GM23338 (cell line): Measurements from ENCODE around the gene NAA20. TPM values are rescaled to one million over a fixed set of nuclear protein-coding genes. Genes with fewer than 3 reads are reported as not detected.

Source experiments
- ATAC-seq: fragments of 200-7000 bp; cut with Tn5 transposase; 3 replicates; pipeline ENCODE4 v1.9.1; 2020
- DNase-seq: peaks from one replicate; pipeline ENCODE4 v3.0.0-alpha.2; 2015; ENCODE audit warnings: low spot score
- H2AFZ ChIP-seq: fragments of 200-600 bp; sonication (generic); 2 replicates; pipeline ENCODE4 v1.8.0; 2016; ENCODE audit warnings: antibody characterized with exemption, mild to moderate bottlenecking, moderate library complexity
- H3F3A ChIP-seq: fragments of 200-600 bp; sonication (generic); replicated peaks from 2 replicates; pipeline ENCODE4 v1.8.0; 2017; ENCODE audit warnings: antibody characterized with exemption, mixed run types, low read depth
- H3K27ac ChIP-seq: fragments of 200-600 bp; sonication (generic); 2 replicates; pipeline ENCODE4 v1.6.1; 2016; ENCODE audit warnings: low read depth
- H3K27me3 ChIP-seq: fragments of 200-600 bp; sonication (generic); 2 replicates; pipeline ENCODE4 v1.8.0; 2016; ENCODE audit warnings: mild to moderate bottlenecking, mixed run types, moderate library complexity; ENCODE audit not compliant: insufficient read depth
- H3K36me3 ChIP-seq: fragments of 200-600 bp; sonication (generic); 2 replicates; pipeline ENCODE4 v1.8.0; 2016; ENCODE audit warnings: mild to moderate bottlenecking; ENCODE audit not compliant: insufficient read depth
- H3K4me1 ChIP-seq: fragments of 200-600 bp; sonication (generic); 2 replicates; pipeline ENCODE4 v1.8.0; 2016; ENCODE audit warnings: mild to moderate bottlenecking, moderate library complexity; ENCODE audit not compliant: insufficient read depth
- H3K4me2 ChIP-seq: fragments of 200-600 bp; sonication (generic); 2 replicates; pipeline ENCODE4 v1.7.1; 2017; ENCODE audit warnings: mixed run types
- H3K4me3 ChIP-seq: fragments of 200-600 bp; sonication (generic); 2 replicates; pipeline ENCODE4 v1.6.1; 2016; ENCODE audit warnings: mixed run types
- H3K79me2 ChIP-seq: fragments of 200-600 bp; sonication (generic); replicated peaks from 2 replicates; pipeline ENCODE4 v1.8.0; 2017; ENCODE audit warnings: mild to moderate bottlenecking; ENCODE audit not compliant: insufficient read depth
- H3K9me2 ChIP-seq: fragments of 200-600 bp; sonication (generic); 2 replicates; pipeline ENCODE4 v1.8.0; 2017; ENCODE audit not compliant: insufficient read depth
- H4K20me1 ChIP-seq: fragments of 200-600 bp; sonication (generic); replicated peaks from 2 replicates; pipeline ENCODE4 v1.8.0; 2017; ENCODE audit warnings: mild to moderate bottlenecking; ENCODE audit not compliant: insufficient read depth
- H3K27ac Mint-ChIP-seq: 2 replicates; pipeline ENCODE4 v1.8.0; 2020; ENCODE audit warnings: inconsistent platforms, mild to moderate bottlenecking, moderate library complexity, mixed read lengths
- H3K27me3 Mint-ChIP-seq: 3 replicates; pipeline ENCODE4 v1.8.0; 2022; ENCODE audit warnings: low read depth, mild to moderate bottlenecking, moderate library complexity, mixed read lengths, inconsistent platforms; ENCODE audit not compliant: insufficient read depth, poor library complexity
- H3K36me3 Mint-ChIP-seq: 3 replicates; pipeline ENCODE4 v1.8.0; 2021; ENCODE audit warnings: low read depth, mild to moderate bottlenecking, inconsistent platforms, moderate library complexity, mixed read lengths
- H3K4me1 Mint-ChIP-seq: 3 replicates; pipeline ENCODE4 v1.8.0; 2020; ENCODE audit warnings: mild to moderate bottlenecking, inconsistent platforms, mixed read lengths
- H3K4me3 Mint-ChIP-seq: 3 replicates; pipeline ENCODE4 v1.8.0; 2021; ENCODE audit warnings: moderate library complexity, mild to moderate bottlenecking, inconsistent platforms, mixed read lengths
- H3K9me3 Mint-ChIP-seq: 3 replicates; pipeline ENCODE4 v1.8.0; 2020; ENCODE audit warnings: moderate library complexity, mild to moderate bottlenecking, inconsistent platforms, mixed read lengths
- CREB1 ChIP-seq: fragments of 250-450 bp; sonication (Bioruptor Pico); IDR thresholded peaks from 2 replicates; pipeline ENCODE4 v1.5.0; 2020; ENCODE audit warnings: low read depth, mild to moderate bottlenecking, moderate library complexity
- EZH2 ChIP-seq: fragments of 200-600 bp; sonication (generic); IDR thresholded peaks from one replicate; pipeline ENCODE4 v1.8.0; 2017; ENCODE audit warnings: antibody characterized with exemption, mild to moderate bottlenecking, low read depth; ENCODE audit not compliant: unreplicated experiment
- EZH2phosphoT487 ChIP-seq: fragments of 200-600 bp; sonication (generic); IDR thresholded peaks from one replicate; pipeline ENCODE4 v1.8.1; 2018; ENCODE audit warnings: antibody characterized with exemption; ENCODE audit not compliant: unreplicated experiment
- JUNB ChIP-seq: IDR thresholded peaks from one replicate; pipeline ENCODE4 v1.6.1; 2016; ENCODE audit warnings: antibody characterized with exemption; ENCODE audit not compliant: unreplicated experiment
- NANOG ChIP-seq: IDR thresholded peaks from 2 replicates; pipeline ENCODE4 v1.6.1; 2016; ENCODE audit warnings: antibody characterized with exemption, borderline replicate concordance
- POLR2AphosphoS5 ChIP-seq: IDR thresholded peaks from 2 replicates; pipeline ENCODE4 v1.6.1; 2016; ENCODE audit warnings: antibody characterized with exemption, low read depth
- STAT1 ChIP-seq: IDR thresholded peaks from one replicate; pipeline ENCODE4 v1.6.1; 2016; ENCODE audit warnings: antibody characterized with exemption; ENCODE audit not compliant: unreplicated experiment
- ZNF114 ChIP-seq: fragments of 250-450 bp; sonication (Bioruptor Pico); IDR thresholded peaks from 2 replicates; pipeline ENCODE4 v1.5.0; 2020; ENCODE audit warnings: mild to moderate bottlenecking, moderate library complexity
- ZNF331 ChIP-seq: fragments of 250-450 bp; sonication (Bioruptor Pico); IDR thresholded peaks from 2 replicates; pipeline ENCODE4 v1.5.0; 2020; ENCODE audit warnings: low read depth, mild to moderate bottlenecking, moderate library complexity
- polyA plus RNA-seq: library from polyadenylated mRNA; unstranded; fragments of >200 nt; fragmentation: Nextera tagmentation; extraction: Ambion mirVana; gene quantifications from 2 replicates; pipeline ENCODE4 v1.2.1, GENCODE V29; 2016
- total RNA-seq: library from RNA; depleted of rRNA; stranded (reverse); fragments of >200 nt; shearing (Covaris generic); gene quantifications from 2 replicates; pipeline ENCODE4 v1.2.3, GENCODE V29; 2014
- TF ChIP-seq, protein P1 (sequence below): fragments of 250-450 bp; sonication (Bioruptor Pico); IDR thresholded peaks from 2 replicates; pipeline ENCODE4 v1.5.0; 2020; ENCODE audit warnings: mild to moderate bottlenecking, moderate library complexity
- TF ChIP-seq, protein P2 (sequence below): IDR thresholded peaks from one replicate; pipeline ENCODE4 v1.6.1; 2018; ENCODE audit warnings: antibody characterized with exemption; ENCODE audit not compliant: unreplicated experiment
- TF ChIP-seq, protein P3 (sequence below), 2 experiments: fragments of 200-600 bp in 1 of 2; sonication (generic) in 1 of 2; conservative IDR thresholded peaks; 2 replicates each; pipeline versions ENCODE4 v1.5.1 to v1.6.1; 2016 to 2017; ENCODE audit warnings: antibody characterized with exemption in 2 of 2, low read depth in 2 of 2, mild to moderate bottlenecking in 2 of 2, moderate library complexity in 1 of 2
- TF ChIP-seq, protein P4 (sequence below): IDR thresholded peaks from 2 replicates; pipeline ENCODE4 v1.6.1; 2016; ENCODE audit warnings: antibody characterized with exemption

The NAA20 gene
- total and polyA plus RNA-seq, 2 experiments from 2014 or later = 28.7 to 117 TPM

DNA sequence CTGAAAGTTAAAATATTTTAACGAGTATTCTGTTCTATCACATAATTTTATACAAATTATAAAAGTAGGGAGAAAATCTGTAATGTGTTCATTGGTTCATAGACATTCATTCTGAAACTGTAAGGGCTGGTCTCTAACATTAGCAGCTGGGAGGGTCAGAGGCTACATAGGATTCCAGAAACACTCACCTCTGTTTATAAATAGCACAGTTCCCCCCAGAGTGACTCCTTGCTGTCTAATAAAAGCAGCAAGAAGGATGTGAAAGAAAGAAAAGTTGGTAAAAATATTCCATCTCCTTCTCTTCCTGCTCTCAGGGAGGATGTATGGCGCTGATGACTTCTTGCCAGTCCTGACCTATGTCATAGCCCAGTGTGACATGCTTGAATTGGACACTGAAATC is 25.3 kb upstream of the NAA20 start:
- H3K4me3 ChIP-seq = no peak overlapping the region
- H3K9me2 ChIP-seq = no peaks in the 10 kb centered on the region
- H3K36me3 Mint-ChIP-seq = no peaks in the 10 kb centered on the region
- H2AFZ ChIP-seq = no peak overlapping the region
- H3K27ac Mint-ChIP-seq = no peak overlapping the region
- no peaks in the 10 kb centered on the region for H4K20me1 ChIP-seq
- H3K27ac ChIP-seq = no peak overlapping the region
- H3F3A ChIP-seq = no peaks in the 10 kb centered on the region
- H3K9me3 Mint-ChIP-seq = no peaks in the 10 kb centered on the region
- no peak overlapping the region for H3K4me2 ChIP-seq
- H3K79me2 ChIP-seq = no peaks in the 10 kb centered on the region
- DNase-seq (no peak), ATAC-seq (no peak)
- H3K27me3 Mint-ChIP-seq = peaks cover 5% of the 10 kb centered on the region
- no peaks in the 10 kb centered on the region for H3K27me3 ChIP-seq
- peaks cover 19% of the 10 kb centered on the region for H3K4me1 Mint-ChIP-seq
- no peak overlapping the region for H3K4me3 Mint-ChIP-seq
- 0 out of 2 replicates have a peak, but pooled peaks cover 9% of the 10 kb centered on the region for H3K4me1 ChIP-seq
- no peaks in the 10 kb centered on the region for H3K36me3 ChIP-seq
- TF ChIP-seq ZNF114 (CRISPR knock-in tag) (no peak), STAT1 (no peak), POLR2AphosphoS5 (no peak), NANOG (no peak), CREB1 (no peak), EZH2phosphoT487 (no peak), EZH2 (no peak), JUNB (no peak), ZNF331 (no peak)
- TF ChIP-seq, protein P1, sequence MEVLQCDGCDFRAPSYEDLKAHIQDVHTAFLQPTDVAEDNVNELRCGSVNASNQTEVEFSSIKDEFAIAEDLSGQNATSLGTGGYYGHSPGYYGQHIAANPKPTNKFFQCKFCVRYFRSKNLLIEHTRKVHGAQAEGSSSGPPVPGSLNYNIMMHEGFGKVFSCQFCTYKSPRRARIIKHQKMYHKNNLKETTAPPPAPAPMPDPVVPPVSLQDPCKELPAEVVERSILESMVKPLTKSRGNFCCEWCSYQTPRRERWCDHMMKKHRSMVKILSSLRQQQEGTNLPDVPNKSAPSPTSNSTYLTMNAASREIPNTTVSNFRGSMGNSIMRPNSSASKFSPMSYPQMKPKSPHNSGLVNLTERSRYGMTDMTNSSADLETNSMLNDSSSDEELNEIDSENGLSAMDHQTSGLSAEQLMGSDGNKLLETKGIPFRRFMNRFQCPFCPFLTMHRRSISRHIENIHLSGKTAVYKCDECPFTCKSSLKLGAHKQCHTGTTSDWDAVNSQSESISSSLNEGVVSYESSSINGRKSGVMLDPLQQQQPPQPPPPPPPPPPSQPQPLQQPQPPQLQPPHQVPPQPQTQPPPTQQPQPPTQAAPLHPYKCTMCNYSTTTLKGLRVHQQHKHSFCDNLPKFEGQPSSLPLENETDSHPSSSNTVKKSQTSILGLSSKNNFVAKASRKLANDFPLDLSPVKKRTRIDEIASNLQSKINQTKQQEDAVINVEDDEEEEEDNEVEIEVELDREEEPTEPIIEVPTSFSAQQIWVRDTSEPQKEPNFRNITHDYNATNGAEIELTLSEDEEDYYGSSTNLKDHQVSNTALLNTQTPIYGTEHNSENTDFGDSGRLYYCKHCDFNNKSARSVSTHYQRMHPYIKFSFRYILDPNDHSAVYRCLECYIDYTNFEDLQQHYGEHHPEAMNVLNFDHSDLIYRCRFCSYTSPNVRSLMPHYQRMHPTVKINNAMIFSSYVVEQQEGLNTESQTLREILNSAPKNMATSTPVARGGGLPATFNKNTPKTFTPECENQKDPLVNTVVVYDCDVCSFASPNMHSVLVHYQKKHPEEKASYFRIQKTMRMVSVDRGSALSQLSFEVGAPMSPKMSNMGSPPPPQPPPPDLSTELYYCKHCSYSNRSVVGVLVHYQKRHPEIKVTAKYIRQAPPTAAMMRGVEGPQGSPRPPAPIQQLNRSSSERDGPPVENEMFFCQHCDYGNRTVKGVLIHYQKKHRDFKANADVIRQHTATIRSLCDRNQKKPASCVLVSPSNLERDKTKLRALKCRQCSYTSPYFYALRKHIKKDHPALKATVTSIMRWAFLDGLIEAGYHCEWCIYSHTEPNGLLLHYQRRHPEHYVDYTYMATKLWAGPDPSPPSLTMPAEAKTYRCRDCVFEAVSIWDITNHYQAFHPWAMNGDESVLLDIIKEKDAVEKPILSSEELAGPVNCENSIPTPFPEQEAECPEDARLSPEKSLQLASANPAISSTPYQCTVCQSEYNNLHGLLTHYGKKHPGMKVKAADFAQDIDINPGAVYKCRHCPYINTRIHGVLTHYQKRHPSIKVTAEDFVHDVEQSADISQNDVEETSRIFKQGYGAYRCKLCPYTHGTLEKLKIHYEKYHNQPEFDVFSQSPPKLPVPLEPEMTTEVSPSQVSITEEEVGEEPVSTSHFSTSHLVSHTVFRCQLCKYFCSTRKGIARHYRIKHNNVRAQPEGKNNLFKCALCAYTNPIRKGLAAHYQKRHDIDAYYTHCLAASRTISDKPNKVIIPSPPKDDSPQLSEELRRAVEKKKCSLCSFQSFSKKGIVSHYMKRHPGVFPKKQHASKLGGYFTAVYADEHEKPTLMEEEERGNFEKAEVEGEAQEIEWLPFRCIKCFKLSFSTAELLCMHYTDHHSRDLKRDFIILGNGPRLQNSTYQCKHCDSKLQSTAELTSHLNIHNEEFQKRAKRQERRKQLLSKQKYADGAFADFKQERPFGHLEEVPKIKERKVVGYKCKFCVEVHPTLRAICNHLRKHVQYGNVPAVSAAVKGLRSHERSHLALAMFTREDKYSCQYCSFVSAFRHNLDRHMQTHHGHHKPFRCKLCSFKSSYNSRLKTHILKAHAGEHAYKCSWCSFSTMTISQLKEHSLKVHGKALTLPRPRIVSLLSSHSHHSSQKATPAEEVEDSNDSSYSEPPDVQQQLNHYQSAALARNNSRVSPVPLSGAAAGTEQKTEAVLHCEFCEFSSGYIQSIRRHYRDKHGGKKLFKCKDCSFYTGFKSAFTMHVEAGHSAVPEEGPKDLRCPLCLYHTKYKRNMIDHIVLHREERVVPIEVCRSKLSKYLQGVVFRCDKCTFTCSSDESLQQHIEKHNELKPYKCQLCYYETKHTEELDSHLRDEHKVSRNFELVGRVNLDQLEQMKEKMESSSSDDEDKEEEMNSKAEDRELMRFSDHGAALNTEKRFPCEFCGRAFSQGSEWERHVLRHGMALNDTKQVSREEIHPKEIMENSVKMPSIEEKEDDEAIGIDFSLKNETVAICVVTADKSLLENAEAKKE (CRISPR knock-in tag) = no peak
- TF ChIP-seq, protein P2, sequence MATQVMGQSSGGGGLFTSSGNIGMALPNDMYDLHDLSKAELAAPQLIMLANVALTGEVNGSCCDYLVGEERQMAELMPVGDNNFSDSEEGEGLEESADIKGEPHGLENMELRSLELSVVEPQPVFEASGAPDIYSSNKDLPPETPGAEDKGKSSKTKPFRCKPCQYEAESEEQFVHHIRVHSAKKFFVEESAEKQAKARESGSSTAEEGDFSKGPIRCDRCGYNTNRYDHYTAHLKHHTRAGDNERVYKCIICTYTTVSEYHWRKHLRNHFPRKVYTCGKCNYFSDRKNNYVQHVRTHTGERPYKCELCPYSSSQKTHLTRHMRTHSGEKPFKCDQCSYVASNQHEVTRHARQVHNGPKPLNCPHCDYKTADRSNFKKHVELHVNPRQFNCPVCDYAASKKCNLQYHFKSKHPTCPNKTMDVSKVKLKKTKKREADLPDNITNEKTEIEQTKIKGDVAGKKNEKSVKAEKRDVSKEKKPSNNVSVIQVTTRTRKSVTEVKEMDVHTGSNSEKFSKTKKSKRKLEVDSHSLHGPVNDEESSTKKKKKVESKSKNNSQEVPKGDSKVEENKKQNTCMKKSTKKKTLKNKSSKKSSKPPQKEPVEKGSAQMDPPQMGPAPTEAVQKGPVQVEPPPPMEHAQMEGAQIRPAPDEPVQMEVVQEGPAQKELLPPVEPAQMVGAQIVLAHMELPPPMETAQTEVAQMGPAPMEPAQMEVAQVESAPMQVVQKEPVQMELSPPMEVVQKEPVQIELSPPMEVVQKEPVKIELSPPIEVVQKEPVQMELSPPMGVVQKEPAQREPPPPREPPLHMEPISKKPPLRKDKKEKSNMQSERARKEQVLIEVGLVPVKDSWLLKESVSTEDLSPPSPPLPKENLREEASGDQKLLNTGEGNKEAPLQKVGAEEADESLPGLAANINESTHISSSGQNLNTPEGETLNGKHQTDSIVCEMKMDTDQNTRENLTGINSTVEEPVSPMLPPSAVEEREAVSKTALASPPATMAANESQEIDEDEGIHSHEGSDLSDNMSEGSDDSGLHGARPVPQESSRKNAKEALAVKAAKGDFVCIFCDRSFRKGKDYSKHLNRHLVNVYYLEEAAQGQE = no peak
- TF ChIP-seq, protein P3, sequence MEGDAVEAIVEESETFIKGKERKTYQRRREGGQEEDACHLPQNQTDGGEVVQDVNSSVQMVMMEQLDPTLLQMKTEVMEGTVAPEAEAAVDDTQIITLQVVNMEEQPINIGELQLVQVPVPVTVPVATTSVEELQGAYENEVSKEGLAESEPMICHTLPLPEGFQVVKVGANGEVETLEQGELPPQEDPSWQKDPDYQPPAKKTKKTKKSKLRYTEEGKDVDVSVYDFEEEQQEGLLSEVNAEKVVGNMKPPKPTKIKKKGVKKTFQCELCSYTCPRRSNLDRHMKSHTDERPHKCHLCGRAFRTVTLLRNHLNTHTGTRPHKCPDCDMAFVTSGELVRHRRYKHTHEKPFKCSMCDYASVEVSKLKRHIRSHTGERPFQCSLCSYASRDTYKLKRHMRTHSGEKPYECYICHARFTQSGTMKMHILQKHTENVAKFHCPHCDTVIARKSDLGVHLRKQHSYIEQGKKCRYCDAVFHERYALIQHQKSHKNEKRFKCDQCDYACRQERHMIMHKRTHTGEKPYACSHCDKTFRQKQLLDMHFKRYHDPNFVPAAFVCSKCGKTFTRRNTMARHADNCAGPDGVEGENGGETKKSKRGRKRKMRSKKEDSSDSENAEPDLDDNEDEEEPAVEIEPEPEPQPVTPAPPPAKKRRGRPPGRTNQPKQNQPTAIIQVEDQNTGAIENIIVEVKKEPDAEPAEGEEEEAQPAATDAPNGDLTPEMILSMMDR (conservative IDR thresholded peaks at IDR 0.05; ENCODE audit: low read depth in 2 of 2) = no peak
- TF ChIP-seq, protein P4, sequence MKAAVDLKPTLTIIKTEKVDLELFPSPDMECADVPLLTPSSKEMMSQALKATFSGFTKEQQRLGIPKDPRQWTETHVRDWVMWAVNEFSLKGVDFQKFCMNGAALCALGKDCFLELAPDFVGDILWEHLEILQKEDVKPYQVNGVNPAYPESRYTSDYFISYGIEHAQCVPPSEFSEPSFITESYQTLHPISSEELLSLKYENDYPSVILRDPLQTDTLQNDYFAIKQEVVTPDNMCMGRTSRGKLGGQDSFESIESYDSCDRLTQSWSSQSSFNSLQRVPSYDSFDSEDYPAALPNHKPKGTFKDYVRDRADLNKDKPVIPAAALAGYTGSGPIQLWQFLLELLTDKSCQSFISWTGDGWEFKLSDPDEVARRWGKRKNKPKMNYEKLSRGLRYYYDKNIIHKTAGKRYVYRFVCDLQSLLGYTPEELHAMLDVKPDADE = no peak
